GM23338 (cell line): ENCODE results near the gene SAA2. TPM values are rescaled to one million over a fixed set of nuclear protein-coding genes. Genes with fewer than 3 reads are reported as not detected.

Source experiments
- ATAC-seq: fragments of 200-7000 bp; cut with Tn5 transposase; 3 replicates; pipeline ENCODE4 v1.9.1; 2020
- DNase-seq: peaks from one replicate; pipeline ENCODE4 v3.0.0-alpha.2; 2015; ENCODE audit warnings: low spot score
- H2AFZ ChIP-seq: fragments of 200-600 bp; sonication (generic); 2 replicates; pipeline ENCODE4 v1.8.0; 2016; ENCODE audit warnings: antibody characterized with exemption, mild to moderate bottlenecking, moderate library complexity
- H3F3A ChIP-seq: fragments of 200-600 bp; sonication (generic); replicated peaks from 2 replicates; pipeline ENCODE4 v1.8.0; 2017; ENCODE audit warnings: antibody characterized with exemption, mixed run types, low read depth
- H3K27ac ChIP-seq: fragments of 200-600 bp; sonication (generic); 2 replicates; pipeline ENCODE4 v1.6.1; 2016; ENCODE audit warnings: low read depth
- H3K27me3 ChIP-seq: fragments of 200-600 bp; sonication (generic); 2 replicates; pipeline ENCODE4 v1.8.0; 2016; ENCODE audit warnings: mild to moderate bottlenecking, mixed run types, moderate library complexity; ENCODE audit not compliant: insufficient read depth
- H3K36me3 ChIP-seq: fragments of 200-600 bp; sonication (generic); 2 replicates; pipeline ENCODE4 v1.8.0; 2016; ENCODE audit warnings: mild to moderate bottlenecking; ENCODE audit not compliant: insufficient read depth
- H3K4me1 ChIP-seq: fragments of 200-600 bp; sonication (generic); 2 replicates; pipeline ENCODE4 v1.8.0; 2016; ENCODE audit warnings: mild to moderate bottlenecking, moderate library complexity; ENCODE audit not compliant: insufficient read depth
- H3K4me2 ChIP-seq: fragments of 200-600 bp; sonication (generic); 2 replicates; pipeline ENCODE4 v1.7.1; 2017; ENCODE audit warnings: mixed run types
- H3K4me3 ChIP-seq: fragments of 200-600 bp; sonication (generic); 2 replicates; pipeline ENCODE4 v1.6.1; 2016; ENCODE audit warnings: mixed run types
- H3K79me2 ChIP-seq: fragments of 200-600 bp; sonication (generic); replicated peaks from 2 replicates; pipeline ENCODE4 v1.8.0; 2017; ENCODE audit warnings: mild to moderate bottlenecking; ENCODE audit not compliant: insufficient read depth
- H3K9me2 ChIP-seq: fragments of 200-600 bp; sonication (generic); 2 replicates; pipeline ENCODE4 v1.8.0; 2017; ENCODE audit not compliant: insufficient read depth
- H4K20me1 ChIP-seq: fragments of 200-600 bp; sonication (generic); replicated peaks from 2 replicates; pipeline ENCODE4 v1.8.0; 2017; ENCODE audit warnings: mild to moderate bottlenecking; ENCODE audit not compliant: insufficient read depth
- H3K27ac Mint-ChIP-seq: 2 replicates; pipeline ENCODE4 v1.8.0; 2020; ENCODE audit warnings: inconsistent platforms, mild to moderate bottlenecking, moderate library complexity, mixed read lengths
- H3K27me3 Mint-ChIP-seq: 3 replicates; pipeline ENCODE4 v1.8.0; 2022; ENCODE audit warnings: low read depth, mild to moderate bottlenecking, moderate library complexity, mixed read lengths, inconsistent platforms; ENCODE audit not compliant: insufficient read depth, poor library complexity
- H3K36me3 Mint-ChIP-seq: 3 replicates; pipeline ENCODE4 v1.8.0; 2021; ENCODE audit warnings: low read depth, mild to moderate bottlenecking, inconsistent platforms, moderate library complexity, mixed read lengths
- H3K4me1 Mint-ChIP-seq: 3 replicates; pipeline ENCODE4 v1.8.0; 2020; ENCODE audit warnings: mild to moderate bottlenecking, inconsistent platforms, mixed read lengths
- H3K4me3 Mint-ChIP-seq: 3 replicates; pipeline ENCODE4 v1.8.0; 2021; ENCODE audit warnings: moderate library complexity, mild to moderate bottlenecking, inconsistent platforms, mixed read lengths
- H3K9me3 Mint-ChIP-seq: 3 replicates; pipeline ENCODE4 v1.8.0; 2020; ENCODE audit warnings: moderate library complexity, mild to moderate bottlenecking, inconsistent platforms, mixed read lengths
- CREB1 ChIP-seq: fragments of 250-450 bp; sonication (Bioruptor Pico); IDR thresholded peaks from 2 replicates; pipeline ENCODE4 v1.5.0; 2020; ENCODE audit warnings: low read depth, mild to moderate bottlenecking, moderate library complexity
- EZH2 ChIP-seq: fragments of 200-600 bp; sonication (generic); IDR thresholded peaks from one replicate; pipeline ENCODE4 v1.8.0; 2017; ENCODE audit warnings: antibody characterized with exemption, mild to moderate bottlenecking, low read depth; ENCODE audit not compliant: unreplicated experiment
- JUNB ChIP-seq: IDR thresholded peaks from one replicate; pipeline ENCODE4 v1.6.1; 2016; ENCODE audit warnings: antibody characterized with exemption; ENCODE audit not compliant: unreplicated experiment
- NANOG ChIP-seq: IDR thresholded peaks from 2 replicates; pipeline ENCODE4 v1.6.1; 2016; ENCODE audit warnings: antibody characterized with exemption, borderline replicate concordance
- POLR2AphosphoS5 ChIP-seq: IDR thresholded peaks from 2 replicates; pipeline ENCODE4 v1.6.1; 2016; ENCODE audit warnings: antibody characterized with exemption, low read depth
- STAT1 ChIP-seq: IDR thresholded peaks from one replicate; pipeline ENCODE4 v1.6.1; 2016; ENCODE audit warnings: antibody characterized with exemption; ENCODE audit not compliant: unreplicated experiment
- ZNF114 ChIP-seq: fragments of 250-450 bp; sonication (Bioruptor Pico); IDR thresholded peaks from 2 replicates; pipeline ENCODE4 v1.5.0; 2020; ENCODE audit warnings: mild to moderate bottlenecking, moderate library complexity
- ZNF462 ChIP-seq: fragments of 250-450 bp; sonication (Bioruptor Pico); IDR thresholded peaks from 2 replicates; pipeline ENCODE4 v1.5.0; 2020; ENCODE audit warnings: mild to moderate bottlenecking, moderate library complexity
- polyA plus RNA-seq: library from polyadenylated mRNA; unstranded; fragments of >200 nt; fragmentation: Nextera tagmentation; extraction: Ambion mirVana; gene quantifications from 2 replicates; pipeline ENCODE4 v1.2.1, GENCODE V29; 2016
- total RNA-seq: library from RNA; depleted of rRNA; stranded (reverse); fragments of >200 nt; shearing (Covaris generic); gene quantifications from 2 replicates; pipeline ENCODE4 v1.2.3, GENCODE V29; 2014
- TF ChIP-seq, protein P1 (sequence below), 2 experiments: fragments of 200-600 bp in 1 of 2; sonication (generic) in 1 of 2; conservative IDR thresholded peaks; 2 replicates each; pipeline versions ENCODE4 v1.5.1 to v1.6.1; 2016 to 2017; ENCODE audit warnings: antibody characterized with exemption in 2 of 2, low read depth in 2 of 2, mild to moderate bottlenecking in 2 of 2, moderate library complexity in 1 of 2

SAA2 gene
- total and polyA plus RNA-seq, 2 experiments from 2014 or later: not detected

- Histone ChIP-seq H2AFZ (no peak overlapping the region), H3K27ac (no peak overlapping the region), H3K79me2 (no peaks in the 10 kb centered on the region), H3K4me2 (no peak overlapping the region), H3K27me3 (no peaks in the 10 kb centered on the region), H3K36me3 (peaks cover 66% of the 10 kb centered on the region), H3F3A (no peaks in the 10 kb centered on the region), H3K4me3 (no peak overlapping the region), H3K4me1 (no peaks in the 10 kb centered on the region), H3K9me2 (no peaks in the 10 kb centered on the region), H4K20me1 (0 out of 2 replicates have a peak, but pooled peaks cover 3% of the 10 kb centered on the region)
- no peak overlapping the region for H3K27ac Mint-ChIP-seq
- no peaks in the 10 kb centered on the region for H3K27me3 Mint-ChIP-seq
- DNase-seq (no peak), ATAC-seq (no peak)
- no peaks in the 10 kb centered on the region for H3K9me3 Mint-ChIP-seq
- no peaks in the 10 kb centered on the region for H3K4me1 Mint-ChIP-seq
- peaks cover 62% of the 10 kb centered on the region for H3K36me3 Mint-ChIP-seq
- TF ChIP-seq POLR2AphosphoS5: no peak
- no peak for TF ChIP-seq ZNF114 (CRISPR knock-in tag)
- no peak for TF ChIP-seq NANOG
- TF ChIP-seq STAT1: no peak
- no peak for TF ChIP-seq ZNF462 (CRISPR knock-in tag)
- no peak for TF ChIP-seq CREB1
- no peak for TF ChIP-seq JUNB
- no peak for TF ChIP-seq EZH2
- TF ChIP-seq, protein P1, sequence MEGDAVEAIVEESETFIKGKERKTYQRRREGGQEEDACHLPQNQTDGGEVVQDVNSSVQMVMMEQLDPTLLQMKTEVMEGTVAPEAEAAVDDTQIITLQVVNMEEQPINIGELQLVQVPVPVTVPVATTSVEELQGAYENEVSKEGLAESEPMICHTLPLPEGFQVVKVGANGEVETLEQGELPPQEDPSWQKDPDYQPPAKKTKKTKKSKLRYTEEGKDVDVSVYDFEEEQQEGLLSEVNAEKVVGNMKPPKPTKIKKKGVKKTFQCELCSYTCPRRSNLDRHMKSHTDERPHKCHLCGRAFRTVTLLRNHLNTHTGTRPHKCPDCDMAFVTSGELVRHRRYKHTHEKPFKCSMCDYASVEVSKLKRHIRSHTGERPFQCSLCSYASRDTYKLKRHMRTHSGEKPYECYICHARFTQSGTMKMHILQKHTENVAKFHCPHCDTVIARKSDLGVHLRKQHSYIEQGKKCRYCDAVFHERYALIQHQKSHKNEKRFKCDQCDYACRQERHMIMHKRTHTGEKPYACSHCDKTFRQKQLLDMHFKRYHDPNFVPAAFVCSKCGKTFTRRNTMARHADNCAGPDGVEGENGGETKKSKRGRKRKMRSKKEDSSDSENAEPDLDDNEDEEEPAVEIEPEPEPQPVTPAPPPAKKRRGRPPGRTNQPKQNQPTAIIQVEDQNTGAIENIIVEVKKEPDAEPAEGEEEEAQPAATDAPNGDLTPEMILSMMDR (conservative IDR thresholded peaks at IDR 0.05; ENCODE audit: low read depth in 2 of 2): no peak
- H3K4me3 Mint-ChIP-seq: no peak overlapping the region
These were observed 40.4 kb upstream of the SAA2 start for GRCh38 chr11:18288911-18289310.
